GM23248 (cell line): ENCODE measurements around the gene SEMA3C. TPM values are rescaled to one million over a fixed set of nuclear protein-coding genes. Genes with fewer than 3 reads are reported as not detected.

Experiments used
- DNase-seq: peaks from one replicate; pipeline ENCODE4 v3.0.0-alpha.2; 2015
- H2AFZ ChIP-seq: fragments of 200-600 bp; sonication (generic); 2 replicates; pipeline ENCODE4 v1.6.1; 2016; ENCODE audit warnings: antibody characterized with exemption
- H3F3A ChIP-seq: fragments of 200-600 bp; sonication (generic); 2 replicates; pipeline ENCODE4 v1.6.1; 2016; ENCODE audit warnings: mild to moderate bottlenecking, antibody characterized with exemption, mixed run types; ENCODE audit not compliant: insufficient read depth
- H3K27ac ChIP-seq: fragments of 200-600 bp; sonication (generic); 2 replicates; pipeline ENCODE4 v1.5.1; 2016; ENCODE audit warnings: mild to moderate bottlenecking
- H3K27me3 ChIP-seq: fragments of 200-600 bp; sonication (generic); replicated peaks from 2 replicates; pipeline ENCODE4 v1.6.1; 2016; ENCODE audit warnings: mild to moderate bottlenecking; ENCODE audit not compliant: insufficient read depth
- H3K36me3 ChIP-seq: fragments of 200-600 bp; sonication (generic); 2 replicates; pipeline ENCODE4 v1.6.1; 2016; ENCODE audit warnings: low read depth, mild to moderate bottlenecking
- H3K4me1 ChIP-seq: fragments of 200-600 bp; sonication (generic); 2 replicates; pipeline ENCODE4 v1.6.1; 2016; ENCODE audit warnings: mild to moderate bottlenecking; ENCODE audit not compliant: insufficient read depth
- H3K4me2 ChIP-seq: fragments of 200-600 bp; sonication (generic); one replicate; pipeline ENCODE4 v1.6.1; 2016; ENCODE audit warnings: mild to moderate bottlenecking; ENCODE audit not compliant: unreplicated experiment
- H3K4me3 ChIP-seq: fragments of 200-600 bp; sonication (generic); 2 replicates; pipeline ENCODE4 v1.5.1; 2016; ENCODE audit warnings: mild to moderate bottlenecking
- H3K79me2 ChIP-seq: fragments of 200-600 bp; sonication (generic); 2 replicates; pipeline ENCODE4 v1.6.1; 2016; ENCODE audit warnings: mild to moderate bottlenecking; ENCODE audit not compliant: insufficient read depth
- H3K9ac ChIP-seq: fragments of 200-600 bp; sonication (generic); 2 replicates; pipeline ENCODE4 v1.6.1; 2016; ENCODE audit warnings: mild to moderate bottlenecking
- H3K9me2 ChIP-seq: fragments of 200-600 bp; sonication (generic); 2 replicates; pipeline ENCODE4 v1.6.1; 2016; ENCODE audit warnings: mixed run types, mild to moderate bottlenecking, moderate library complexity; ENCODE audit not compliant: insufficient read depth
- H3K9me3 ChIP-seq: fragments of 200-600 bp; sonication (generic); one replicate; pipeline ENCODE4 v1.6.1; 2017; ENCODE audit warnings: low read depth
- H4K20me1 ChIP-seq: fragments of 200-600 bp; sonication (generic); 2 replicates; pipeline ENCODE4 v1.6.0; 2016; ENCODE audit not compliant: insufficient read depth
- EZH2 ChIP-seq: fragments of 200-600 bp; sonication (generic); IDR thresholded peaks from 2 replicates; pipeline ENCODE4 v1.6.1; 2018; ENCODE audit warnings: antibody characterized with exemption, mild to moderate bottlenecking; ENCODE audit not compliant: insufficient read depth, poor library complexity, severe bottlenecking
- EZH2phosphoT487 ChIP-seq: fragments of 200-600 bp; sonication (generic); IDR thresholded peaks from 2 replicates; pipeline ENCODE4 v1.6.1; 2018; ENCODE audit warnings: antibody characterized with exemption, moderate library complexity, mild to moderate bottlenecking, low read depth; ENCODE audit not compliant: insufficient read depth
- WGBS, 2 experiments: methylation state at CpG; one replicate each; pipeline ENCODE4 v1.1.6; 2015 to 2017; ENCODE audit warnings: low lambda C conversion rate in 2 of 2, low coverage in 1 of 2; ENCODE audit errors: missing lambda C conversion rate in 2 of 2; 5-methylcytosine and 5-hydroxymethylcytosine counted together
- in situ Hi-C: fragments of 300-500 bp; cut with MboI; formaldehyde crosslinking; loops from 2 replicates; pipeline ENCODE4 v1.15.0; 2020
- polyA plus RNA-seq: library from polyadenylated mRNA; unstranded; fragments of >200 nt; fragmentation: Nextera tagmentation; extraction: Ambion mirVana; gene quantifications from 2 replicates; pipeline ENCODE4 v1.2.1, GENCODE V29; 2016
- total RNA-seq: library from RNA; depleted of rRNA; stranded (reverse); fragments of >200 nt; shearing (Covaris generic); gene quantifications from 2 replicates; pipeline ENCODE4 v1.2.3, GENCODE V29; 2014

The SEMA3C gene
- total and polyA plus RNA-seq, 2 experiments from 2014 or later, result 316 to 612 TPM

- Histone ChIP-seq H3K9me3 (no peaks in the 10 kb centered on the region), H3K4me3 (no peak overlapping the region), H3K27me3 (no peaks in the 10 kb centered on the region), H3K9ac (no peak overlapping the region), H3K4me2 (no peak overlapping the region), H3K79me2 (no peaks in the 10 kb centered on the region), H3K4me1 (peaks cover 13% of the 10 kb centered on the region), H3K27ac (no peak overlapping the region), H4K20me1 (no peaks in the 10 kb centered on the region), H3K9me2 (no peaks in the 10 kb centered on the region), H3F3A (peaks cover 55% of the 10 kb centered on the region), H2AFZ (no peak overlapping the region), H3K36me3 (no peaks in the 10 kb centered on the region)
- 75 to 79% methylated on average over 4 of the region's 4 CpGs for WGBS, 2 experiments
- peak; percentile 36 for DNase-seq
- TF ChIP-seq EZH2, result no peak
- TF ChIP-seq EZH2phosphoT487, result no peak
- in situ Hi-C loops, result no loop called here
Observed at GRCh38 chr7:80736371-80737125, 182.3 kb downstream of the SEMA3C start.

GRCh38 chr7:80735330-80735729 lies 183.5 kb downstream of the SEMA3C start:
- in situ Hi-C loops, result no loop called here
- DNase-seq, result no peak
- no peaks in the 10 kb centered on the region for H3K9me2 ChIP-seq
- H3K36me3 ChIP-seq, result no peaks in the 10 kb centered on the region
- H3K4me3 ChIP-seq, result no peak overlapping the region
- no peak overlapping the region for H2AFZ ChIP-seq
- H3K27ac ChIP-seq, result no peak overlapping the region
- peaks cover 3% of the 10 kb centered on the region for H3K4me1 ChIP-seq
- H3K79me2 ChIP-seq, result no peaks in the 10 kb centered on the region
- no peaks in the 10 kb centered on the region for H3K27me3 ChIP-seq
- no peak overlapping the region for H3K4me2 ChIP-seq
- no peaks in the 10 kb centered on the region for H3K9me3 ChIP-seq
- peaks cover 47% of the 10 kb centered on the region for H3F3A ChIP-seq
- H3K9ac ChIP-seq, result no peak overlapping the region
- H4K20me1 ChIP-seq, result no peaks in the 10 kb centered on the region
- 95 to 96% methylated on average over 12 of the region's 12 CpGs for WGBS, 2 experiments
- no peak for TF ChIP-seq EZH2
- TF ChIP-seq EZH2phosphoT487, result no peak

- H3K4me2 ChIP-seq, result no peak overlapping the region
- no peaks in the 10 kb centered on the region for H3K27me3 ChIP-seq
- WGBS, 2 experiments, result 86 to 92% methylated on average over 4 of the region's 4 CpGs
- H3K4me1 ChIP-seq, result peaks cover 14% of the 10 kb centered on the region
- in situ Hi-C loops, result no loop called here
- no peaks in the 10 kb centered on the region for H3K36me3 ChIP-seq
- H3K4me3 ChIP-seq, result no peak overlapping the region
- peaks cover 50% of the 10 kb centered on the region for H3F3A ChIP-seq
- no peak overlapping the region for H2AFZ ChIP-seq
- no peaks in the 10 kb centered on the region for H3K79me2 ChIP-seq
- H4K20me1 ChIP-seq, result no peaks in the 10 kb centered on the region
- H3K9ac ChIP-seq, result no peak overlapping the region
- H3K27ac ChIP-seq, result no peak overlapping the region
- no peaks in the 10 kb centered on the region for H3K9me3 ChIP-seq
- no peaks in the 10 kb centered on the region for H3K9me2 ChIP-seq
- TF ChIP-seq EZH2phosphoT487 (no peak), EZH2 (no peak)
- DNase-seq, result no peak
Observed at GRCh38 chr7:80734011-80734410, 184.8 kb downstream of the SEMA3C start.

- Histone ChIP-seq H3K9me3 (no peaks in the 10 kb centered on the region), H3K27me3 (no peaks in the 10 kb centered on the region), H3K9ac (no peak overlapping the region), H3K27ac (no peak overlapping the region), H3K9me2 (no peaks in the 10 kb centered on the region), H3K4me2 (no peak overlapping the region), H3K4me3 (no peak overlapping the region), H3F3A (peaks cover 52% of the 10 kb centered on the region), H4K20me1 (no peaks in the 10 kb centered on the region), H3K36me3 (no peaks in the 10 kb centered on the region), H3K79me2 (no peaks in the 10 kb centered on the region), H3K4me1 (peaks cover 20% of the 10 kb centered on the region), H2AFZ (no peak overlapping the region)
- in situ Hi-C loops, result no loop called here
- TF ChIP-seq EZH2 (no peak), EZH2phosphoT487 (no peak)
- DNase-seq, result no peak
- 48 to 50% methylated on average over 3 of the region's 3 CpGs for WGBS, 2 experiments
Observed at GRCh38 chr7:80733333-80733915, 185.4 kb downstream of the SEMA3C start.
